ENCODE data around the gene HIC1. TPM values are rescaled to one million over a fixed set of nuclear protein-coding genes. Genes with fewer than 3 reads are reported as not detected.
A peak's percentile ranks its signal among the peaks of the same experiment; 100 is the strongest.

HIC1 gene
- total RNA-seq, 1 donor from 2014 or later = 0.37 TPM

GRCh38 chr17:2041561-2042389, 13.1 kb upstream of the HIC1 start, which contains the start of gene OVCA2:
TSS of gene OVCA2 (plus strand) at chr17:2042022. CDS start at chr17:2042048, 26 bp downstream.
- peaks cover 7% of the 10 kb centered on the region for H3K36me3 Mint-ChIP-seq (ENCODE audit: low read depth)
- H3K9me3 Mint-ChIP-seq = no peaks in the 10 kb centered on the region
- H3K27ac Mint-ChIP-seq (ENCODE audit: unreplicated experiment) = peak within 1 kb of the TSS; percentile 95
- H3K4me1 Mint-ChIP-seq = peaks cover 19% of the 10 kb centered on the region
- peak; percentile 54 for TF ChIP-seq CTCF (conservative IDR thresholded peaks at IDR 0.05)
- peak; percentile 96 for DNase-seq (ENCODE audit: low read depth, low spot score)
- H3K27me3 Mint-ChIP-seq (ENCODE audit: low read depth) = no peaks in the 10 kb centered on the region
- H3K4me3 Mint-ChIP-seq = peak within 1 kb of the TSS; percentile 96

DNA sequence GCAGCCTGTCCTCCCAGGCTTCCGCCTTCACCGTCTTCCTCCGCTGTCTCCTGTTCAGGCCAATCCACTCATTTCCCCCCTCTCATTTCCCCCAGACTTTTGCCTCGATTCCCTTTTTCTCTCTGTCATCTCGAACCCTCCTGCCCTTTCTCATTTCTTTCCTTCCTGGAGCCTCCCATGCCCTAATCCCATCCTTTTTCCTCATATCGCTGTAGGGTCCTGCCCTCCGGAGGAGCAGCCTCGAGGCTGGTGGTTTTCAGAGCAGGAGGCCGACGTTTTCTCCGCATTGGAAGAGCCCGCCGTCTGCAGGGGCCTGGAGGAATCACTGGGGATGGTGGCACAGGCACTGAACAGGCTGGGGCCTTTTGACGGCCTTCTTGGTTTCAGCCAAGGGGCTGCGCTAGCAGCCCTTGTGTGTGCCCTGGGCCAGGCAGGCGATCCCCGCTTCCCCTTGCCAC, 12.5 kb upstream of the HIC1 start:
- H3K36me3 Mint-ChIP-seq (ENCODE audit: low read depth) = peaks cover 7% of the 10 kb centered on the region
- H3K27ac Mint-ChIP-seq (ENCODE audit: unreplicated experiment) = peak overlapping the region; percentile 95
- no peak for DNase-seq (ENCODE audit: low read depth, low spot score)
- H3K4me1 Mint-ChIP-seq = peaks cover 19% of the 10 kb centered on the region
- H3K4me3 Mint-ChIP-seq = peak overlapping the region; percentile 96
- no peaks in the 10 kb centered on the region for H3K27me3 Mint-ChIP-seq (ENCODE audit: low read depth)
- TF ChIP-seq CTCF (conservative IDR thresholded peaks at IDR 0.05) = no peak
- no peaks in the 10 kb centered on the region for H3K9me3 Mint-ChIP-seq

- TF ChIP-seq CTCF (conservative IDR thresholded peaks at IDR 0.05) = no peak
- DNase-seq (ENCODE audit: low read depth, low spot score) = no peak
- peak overlapping the region; percentile 50 for H3K27ac Mint-ChIP-seq (ENCODE audit: unreplicated experiment)
- peaks cover 19% of the 10 kb centered on the region for H3K4me1 Mint-ChIP-seq
- peak overlapping the region; percentile 96 for H3K4me3 Mint-ChIP-seq
- H3K9me3 Mint-ChIP-seq = no peaks in the 10 kb centered on the region
- peaks cover 7% of the 10 kb centered on the region for H3K36me3 Mint-ChIP-seq (ENCODE audit: low read depth)
- H3K27me3 Mint-ChIP-seq (ENCODE audit: low read depth) = peaks cover 2% of the 10 kb centered on the region
Observed at GRCh38 chr17:2042933-2043332, 12.0 kb upstream of the HIC1 start.

DNA sequence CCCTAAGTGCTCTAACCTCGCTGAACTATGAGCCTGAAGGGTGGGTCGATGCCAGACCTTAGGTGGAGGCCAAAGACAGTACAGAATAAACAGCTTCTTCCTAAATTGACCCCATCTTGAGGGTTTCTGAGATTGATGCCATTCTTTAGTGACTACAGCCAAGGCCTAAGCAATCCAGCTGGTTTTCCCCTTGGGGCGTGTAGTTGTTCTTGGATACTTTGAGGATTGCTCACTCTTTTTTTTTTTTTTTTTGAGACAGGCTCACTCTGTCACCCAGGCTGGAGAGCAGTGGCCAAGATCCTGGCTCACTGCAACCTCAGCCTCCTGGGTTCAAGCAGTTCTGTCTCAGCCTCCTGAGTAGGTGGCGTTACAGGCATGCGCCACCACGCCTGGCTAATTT, 11.1 kb upstream of the HIC1 start:
- peaks cover 7% of the 10 kb centered on the region for H3K36me3 Mint-ChIP-seq (ENCODE audit: low read depth)
- no peaks in the 10 kb centered on the region for H3K9me3 Mint-ChIP-seq
- H3K4me3 Mint-ChIP-seq = peak overlapping the region; percentile 96
- no peak for DNase-seq (ENCODE audit: low read depth, low spot score)
- TF ChIP-seq CTCF (conservative IDR thresholded peaks at IDR 0.05) = no peak
- peaks cover 23% of the 10 kb centered on the region for H3K4me1 Mint-ChIP-seq
- no peak overlapping the region for H3K27ac Mint-ChIP-seq (ENCODE audit: unreplicated experiment)
- peaks cover 9% of the 10 kb centered on the region for H3K27me3 Mint-ChIP-seq (ENCODE audit: low read depth)

- DNase-seq (ENCODE audit: low read depth, low spot score) = no peak
- TF ChIP-seq CTCF (conservative IDR thresholded peaks at IDR 0.05) = no peak
- H3K4me1 Mint-ChIP-seq = peaks cover 28% of the 10 kb centered on the region
- peaks cover 7% of the 10 kb centered on the region for H3K36me3 Mint-ChIP-seq (ENCODE audit: low read depth)
- H3K27ac Mint-ChIP-seq (ENCODE audit: unreplicated experiment) = no peak overlapping the region
- H3K4me3 Mint-ChIP-seq = peak overlapping the region; percentile 74
- no peaks in the 10 kb centered on the region for H3K9me3 Mint-ChIP-seq
- H3K27me3 Mint-ChIP-seq (ENCODE audit: low read depth) = peaks cover 15% of the 10 kb centered on the region
Observed at GRCh38 chr17:2044263-2044894, 10.5 kb upstream of the HIC1 start.
